H9 (cell line): Measurements from ENCODE around the gene GLRA3. TPM values are rescaled to one million over a fixed set of nuclear protein-coding genes. Genes with fewer than 3 reads are reported as not detected.

Experiments used
- DNase-seq: peaks from one replicate; pipeline ENCODE4 v3.0.0-alpha.2; 2017
- H2AFZ ChIP-seq: one replicate; pipeline ENCODE4 v1.6.1; 2013; ENCODE audit warnings: mild to moderate bottlenecking, low read length, control low read depth, moderate library complexity
- H2AK5ac ChIP-seq: 2 replicates; pipeline ENCODE4 v1.6.1; 2013; ENCODE audit warnings: low read length, control low read depth, mixed read lengths; ENCODE audit not compliant: insufficient read length
- H2BK120ac ChIP-seq: one replicate; pipeline ENCODE4 v1.6.1; 2013; ENCODE audit warnings: low read depth, mild to moderate bottlenecking, low read length, control low read depth, inconsistent platforms; ENCODE audit not compliant: poor library complexity, severe bottlenecking
- H2BK12ac ChIP-seq: 2 replicates; pipeline ENCODE4 v1.6.1; 2013; ENCODE audit warnings: low read length, control low read depth, mixed read lengths, low read depth; ENCODE audit not compliant: insufficient read length
- H2BK15ac ChIP-seq: 2 replicates; pipeline ENCODE4 v1.6.1; 2013; ENCODE audit warnings: low read depth, low read length, control low read depth
- H2BK20ac ChIP-seq: one replicate; pipeline ENCODE4 v1.6.1; 2013; ENCODE audit warnings: low read depth, mild to moderate bottlenecking, low read length, control low read depth, inconsistent platforms; ENCODE audit not compliant: poor library complexity, severe bottlenecking
- H2BK5ac ChIP-seq: 2 replicates; pipeline ENCODE4 v1.6.1; 2013; ENCODE audit warnings: low read length, control low read depth, mixed read lengths; ENCODE audit not compliant: insufficient read length
- H3K14ac ChIP-seq: 2 replicates; pipeline ENCODE4 v1.6.1; 2013; ENCODE audit warnings: low read length, control low read depth; ENCODE audit not compliant: insufficient read depth
- H3K18ac ChIP-seq: 2 replicates; pipeline ENCODE4 v1.6.1; 2013; ENCODE audit warnings: low read depth, mild to moderate bottlenecking, mixed read lengths, low read length, control low read depth; ENCODE audit not compliant: insufficient read length
- H3K23ac ChIP-seq: 2 replicates; pipeline ENCODE4 v1.6.1; 2013; ENCODE audit warnings: low read length, control low read depth, mixed read lengths, low read depth; ENCODE audit not compliant: insufficient read length
- H3K23me2 ChIP-seq: 2 replicates; pipeline ENCODE4 v1.6.1; 2013; ENCODE audit warnings: low read depth, mild to moderate bottlenecking, mixed read lengths, low read length, control low read depth; ENCODE audit not compliant: insufficient read length, poor library complexity, severe bottlenecking
- H3K27ac ChIP-seq: 2 replicates; pipeline ENCODE4 v1.5.1; 2013; ENCODE audit warnings: low read length, control low read depth, mixed read lengths, low read depth; ENCODE audit not compliant: insufficient read length
- H3K27me3 ChIP-seq: 2 replicates; pipeline ENCODE4 v1.6.1; 2013; ENCODE audit warnings: low read length, control low read depth, inconsistent platforms; ENCODE audit not compliant: insufficient read depth
- H3K4ac ChIP-seq: 2 replicates; pipeline ENCODE4 v1.6.1; 2013; ENCODE audit warnings: low read depth, mild to moderate bottlenecking, control low read depth, inconsistent platforms, low read length, moderate library complexity
- H3K4me1 ChIP-seq: 2 replicates; pipeline ENCODE4 v1.6.1; 2013; ENCODE audit warnings: low read length, control low read depth, inconsistent platforms; ENCODE audit not compliant: insufficient read depth
- H3K4me2 ChIP-seq: 2 replicates; pipeline ENCODE4 v1.6.1; 2013; ENCODE audit warnings: low read length, control low read depth, mixed read lengths; ENCODE audit not compliant: insufficient read length, insufficient read depth
- H3K56ac ChIP-seq: 2 replicates; pipeline ENCODE4 v1.6.1; 2013; ENCODE audit warnings: low read depth, mild to moderate bottlenecking, mixed read lengths, low read length, control low read depth; ENCODE audit not compliant: insufficient read length
- H3K79me1 ChIP-seq: 2 replicates; pipeline ENCODE4 v1.6.1; 2013; ENCODE audit warnings: low read depth, mild to moderate bottlenecking, moderate library complexity, low read length, control low read depth, inconsistent platforms; ENCODE audit not compliant: insufficient read depth, poor library complexity, severe bottlenecking
- H3K79me2 ChIP-seq: 2 replicates; pipeline ENCODE4 v1.6.1; 2013; ENCODE audit warnings: low read length, control low read depth, inconsistent platforms; ENCODE audit not compliant: insufficient read depth
- H3K9ac ChIP-seq: 2 replicates; pipeline ENCODE4 v1.6.1; 2013; ENCODE audit warnings: low read length, control low read depth, mixed read lengths; ENCODE audit not compliant: insufficient read length; ENCODE audit errors: extremely low read depth
- H3K9me3 ChIP-seq: one replicate; pipeline ENCODE4 v1.6.1; 2013; ENCODE audit warnings: low read depth, low read length, inconsistent platforms; ENCODE audit not compliant: control insufficient read depth
- H3T11ph ChIP-seq: one replicate; pipeline ENCODE4 v1.6.1; 2013; ENCODE audit warnings: mild to moderate bottlenecking, low read length, control low read depth, inconsistent platforms
- H4K20me1 ChIP-seq: one replicate; pipeline ENCODE4 v1.6.1; 2013; ENCODE audit not compliant: control insufficient read depth, insufficient read length, insufficient read depth
- H4K5ac ChIP-seq: 2 replicates; pipeline ENCODE4 v1.6.1; 2013; ENCODE audit warnings: low read depth, mild to moderate bottlenecking, mixed read lengths, low read length, control low read depth; ENCODE audit not compliant: insufficient read length
- H4K8ac ChIP-seq: replicated peaks from 2 replicates; pipeline ENCODE4 v1.6.1; 2013; ENCODE audit warnings: low read length, control low read depth, mixed read lengths, low read depth; ENCODE audit not compliant: insufficient read length
- H4K91ac ChIP-seq: 2 replicates; pipeline ENCODE4 v1.6.1; 2013; ENCODE audit warnings: low read depth, mild to moderate bottlenecking, moderate library complexity, mixed read lengths, low read length, control low read depth; ENCODE audit not compliant: insufficient read length
- H3K27ac Mint-ChIP-seq, 3 experiments: 2 replicates in 2 of 3; 3 replicates in 1 of 3; pipeline ENCODE4 v1.8.0; 2020 to 2021; ENCODE audit warnings: mixed read lengths in 3 of 3, mild to moderate bottlenecking in 1 of 3, moderate library complexity in 1 of 3
- H3K27me3 Mint-ChIP-seq: 2 replicates; pipeline ENCODE4 v1.8.0; 2021; ENCODE audit warnings: low read depth, mild to moderate bottlenecking, moderate library complexity, mixed read lengths
- H3K36me3 Mint-ChIP-seq, 3 experiments: 2 replicates in 2 of 3; 3 replicates in 1 of 3; pipeline ENCODE4 v1.8.0; 2020 to 2021; ENCODE audit warnings: low read depth in 3 of 3, mixed read lengths in 3 of 3; ENCODE audit not compliant: insufficient read depth in 1 of 3
- H3K4me1 Mint-ChIP-seq, 2 experiments: 2 replicates each; pipeline ENCODE4 v1.8.0; 2020; ENCODE audit warnings: mixed read lengths in 2 of 2
- H3K4me3 Mint-ChIP-seq, 2 experiments: 2 replicates in 1 of 2; 3 replicates in 1 of 2; pipeline ENCODE4 v1.8.0; 2020 to 2021; ENCODE audit warnings: mild to moderate bottlenecking in 2 of 2, mixed read lengths in 2 of 2, moderate library complexity in 1 of 2
- H3K9me3 Mint-ChIP-seq, 2 experiments: 2 replicates in 1 of 2; 3 replicates in 1 of 2; pipeline ENCODE4 v1.8.0; 2020; ENCODE audit warnings: mild to moderate bottlenecking in 2 of 2, mixed read lengths in 2 of 2, moderate library complexity in 1 of 2
- WGBS: extraction: QIAGEN DNeasy Blood & Tissue Kit; methylation state at CpG from one replicate; pipeline ENCODE4 v1.1.7; 2013; ENCODE audit warnings: missing lambda C conversion rate, low lambda C conversion rate, mixed read lengths; ENCODE audit not compliant: insufficient read length; ENCODE audit errors: extremely low coverage; 5-methylcytosine and 5-hydroxymethylcytosine counted together
- total RNA-seq: library from RNA; stranded (reverse); gene quantifications from 2 replicates; pipeline ENCODE4 v1.2.1, GENCODE V29; 2021
- TF ChIP-seq, protein P1 (sequence below): fragments of 200-600 bp; sonication (generic); conservative IDR thresholded peaks from 3 replicates; pipeline ENCODE4 v1.8.0; 2021; ENCODE audit warnings: antibody characterized with exemption, mild to moderate bottlenecking

The GLRA3 gene
- total RNA-seq, 1 experiment from 2014 or later, result 0.09 TPM

DNA sequence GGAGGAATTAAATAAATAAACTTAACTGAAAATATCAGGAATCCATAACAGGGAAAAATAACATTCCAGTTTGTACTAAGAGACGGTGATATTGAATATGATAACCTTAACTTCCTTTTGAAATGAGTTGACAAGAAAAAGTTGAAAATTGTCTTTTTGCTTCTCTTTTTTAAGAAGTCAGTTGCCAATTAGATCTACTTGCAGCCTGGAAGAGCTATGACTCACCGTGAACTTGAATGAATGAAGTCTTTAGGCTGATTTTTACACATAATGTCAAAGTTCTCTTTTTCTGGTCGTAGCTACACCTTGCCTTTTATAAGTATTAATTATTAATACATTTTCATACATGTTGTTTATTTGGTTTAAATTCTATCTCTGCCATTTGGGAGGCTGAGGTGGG lies 212.4 kb downstream of the GLRA3 start:
- Mint-ChIP-seq H3K4me3 (no peak overlapping the region), H3K27ac (no peak overlapping the region), H3K27me3 (no peaks in the 10 kb centered on the region), H3K9me3 (peaks cover 12 to 16% of the 10 kb centered on the region in 2 experiments), H3K36me3 (peaks cover 12 to 22% (median 16%) of the 10 kb centered on the region in 3 experiments), H3K4me1 (no peaks in the 10 kb centered on the region; a peak in 1 of 4 replicates)
- no peak overlapping the region for H2BK120ac ChIP-seq
- H2AK5ac ChIP-seq, result no peak overlapping the region
- H3K9me3 ChIP-seq, result peaks cover under 1% of the 10 kb centered on the region
- H4K8ac ChIP-seq, result no peak overlapping the region
- H3K27me3 ChIP-seq, result no peaks in the 10 kb centered on the region
- no peak overlapping the region for H3K23ac ChIP-seq
- no peak overlapping the region for H3K9ac ChIP-seq
- no peak overlapping the region for H3K56ac ChIP-seq
- no peak overlapping the region for H3K27ac ChIP-seq
- no peak for DNase-seq
- H2BK5ac ChIP-seq, result no peak overlapping the region
- H3K79me1 ChIP-seq, result no peaks in the 10 kb centered on the region
- H4K91ac ChIP-seq, result no peak overlapping the region
- H3K18ac ChIP-seq, result no peak overlapping the region
- TF ChIP-seq, protein P1, sequence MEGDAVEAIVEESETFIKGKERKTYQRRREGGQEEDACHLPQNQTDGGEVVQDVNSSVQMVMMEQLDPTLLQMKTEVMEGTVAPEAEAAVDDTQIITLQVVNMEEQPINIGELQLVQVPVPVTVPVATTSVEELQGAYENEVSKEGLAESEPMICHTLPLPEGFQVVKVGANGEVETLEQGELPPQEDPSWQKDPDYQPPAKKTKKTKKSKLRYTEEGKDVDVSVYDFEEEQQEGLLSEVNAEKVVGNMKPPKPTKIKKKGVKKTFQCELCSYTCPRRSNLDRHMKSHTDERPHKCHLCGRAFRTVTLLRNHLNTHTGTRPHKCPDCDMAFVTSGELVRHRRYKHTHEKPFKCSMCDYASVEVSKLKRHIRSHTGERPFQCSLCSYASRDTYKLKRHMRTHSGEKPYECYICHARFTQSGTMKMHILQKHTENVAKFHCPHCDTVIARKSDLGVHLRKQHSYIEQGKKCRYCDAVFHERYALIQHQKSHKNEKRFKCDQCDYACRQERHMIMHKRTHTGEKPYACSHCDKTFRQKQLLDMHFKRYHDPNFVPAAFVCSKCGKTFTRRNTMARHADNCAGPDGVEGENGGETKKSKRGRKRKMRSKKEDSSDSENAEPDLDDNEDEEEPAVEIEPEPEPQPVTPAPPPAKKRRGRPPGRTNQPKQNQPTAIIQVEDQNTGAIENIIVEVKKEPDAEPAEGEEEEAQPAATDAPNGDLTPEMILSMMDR, result no peak
- H3K79me2 ChIP-seq, result no peaks in the 10 kb centered on the region
- WGBS, result no CpG with 5 or more reads among the region's 3 CpGs
- no peak overlapping the region for H3T11ph ChIP-seq
- no peak overlapping the region for H2BK15ac ChIP-seq
- no peak overlapping the region for H2BK20ac ChIP-seq
- H3K4me1 ChIP-seq, result no peaks in the 10 kb centered on the region
- no peak overlapping the region for H2BK12ac ChIP-seq
- H3K4me2 ChIP-seq, result no peak overlapping the region
- H3K23me2 ChIP-seq, result no peaks in the 10 kb centered on the region
- H4K5ac ChIP-seq, result no peak overlapping the region
- H3K4ac ChIP-seq, result no peak overlapping the region
- no peaks in the 10 kb centered on the region for H4K20me1 ChIP-seq
- no peak overlapping the region for H3K14ac ChIP-seq
- no peak overlapping the region for H2AFZ ChIP-seq
